IMR-90 (cell line): ENCODE measurements around the gene OTUD5. TPM values are rescaled to one million over a fixed set of nuclear protein-coding genes. Genes with fewer than 3 reads are reported as not detected.

ENCODE experiments used
- ATAC-seq: fragments of 200-7000 bp; cut with Tn5 transposase; 2 replicates; pipeline ENCODE4 v1.9.1; 2020; ENCODE audit warnings: low read depth, mild to moderate bottlenecking, moderate library complexity
- BruUV-seq: library from RNA; stranded (reverse); fragments of 400-500 nt; replicated peaks from 2 replicates; lab custom pipeline; 2021; lab: Mats Ljungman, UMichigan
- CTCF ChIA-PET: fragments of 300-600 bp; formaldehyde crosslinking; extraction: SDS; loops from one replicate; lab custom pipeline; 2021; ENCODE audit warnings: antibody characterized with exemption; lab: Yijun Ruan, JAX
- POLR2A ChIA-PET: fragments of 300-600 bp; sonication (Branson Sonifier 250); formaldehyde crosslinking; loops from one replicate; lab custom pipeline; 2022; ENCODE audit warnings: antibody characterized with exemption; ENCODE audit not compliant: unreplicated experiment; lab: Charles Lee
- DNase-seq: peaks from one replicate; pipeline ENCODE4 v3.0.0; 2013
- H2AFZ ChIP-seq: replicated peaks from 2 replicates; pipeline ENCODE3; 2013; ENCODE audit warnings: low read length, mild to moderate bottlenecking; ENCODE audit not compliant: poor library complexity
- H2AK5ac ChIP-seq: 2 replicates; pipeline ENCODE4 v1.6.1; 2013; ENCODE audit warnings: low read depth, low read length, inconsistent platforms
- H2AK9ac ChIP-seq: replicated peaks from 2 replicates; pipeline ENCODE3; 2013; ENCODE audit warnings: mild to moderate bottlenecking, low read depth, low read length, moderate library complexity; ENCODE audit not compliant: poor library complexity
- H2BK120ac ChIP-seq: 2 replicates; pipeline ENCODE4 v1.6.1; 2013; ENCODE audit warnings: low read depth, low read length, inconsistent platforms
- H2BK15ac ChIP-seq: 3 replicates; pipeline ENCODE4 v1.6.1; 2013; ENCODE audit warnings: low read depth, low read length, inconsistent platforms
- H2BK20ac ChIP-seq: 2 replicates; pipeline ENCODE4 v1.6.1; 2013; ENCODE audit warnings: low read depth, mild to moderate bottlenecking, inconsistent platforms, low read length, moderate library complexity
- H2BK5ac ChIP-seq: 2 replicates; pipeline ENCODE4 v1.6.1; 2013; ENCODE audit warnings: mild to moderate bottlenecking, low read depth, low read length, inconsistent platforms; ENCODE audit not compliant: poor library complexity, severe bottlenecking
- H3K14ac ChIP-seq: replicated peaks from 2 replicates; pipeline ENCODE4 v1.6.1; 2013; ENCODE audit warnings: low read depth, low read length, inconsistent platforms
- H3K18ac ChIP-seq: 2 replicates; pipeline ENCODE4 v1.6.1; 2013; ENCODE audit warnings: low read depth, low read length, control low read depth
- H3K23ac ChIP-seq: 2 replicates; pipeline ENCODE4 v1.6.1; 2013; ENCODE audit warnings: low read depth, low read length, inconsistent platforms
- H3K27ac ChIP-seq: 2 replicates; pipeline ENCODE4 v1.5.1; 2013; ENCODE audit warnings: mild to moderate bottlenecking, control low read depth, low read length; ENCODE audit not compliant: insufficient read depth
- H3K27me3 ChIP-seq: 2 replicates; pipeline ENCODE4 v1.6.1; 2013; ENCODE audit warnings: low read length; ENCODE audit not compliant: control insufficient read depth, insufficient read depth
- H3K36me3 ChIP-seq: 2 replicates; pipeline ENCODE4 v1.6.1; 2013; ENCODE audit warnings: low read length, mixed read lengths; ENCODE audit not compliant: control insufficient read depth, insufficient read depth
- H3K4ac ChIP-seq: 2 replicates; pipeline ENCODE4 v1.6.1; 2013; ENCODE audit warnings: low read depth, low read length, inconsistent platforms
- H3K4me1 ChIP-seq: 2 replicates; pipeline ENCODE4 v1.6.1; 2013; ENCODE audit warnings: low read length, mixed read lengths; ENCODE audit not compliant: control insufficient read depth, insufficient read depth
- H3K4me2 ChIP-seq: 2 replicates; pipeline ENCODE4 v1.6.1; 2013; ENCODE audit warnings: low read depth, mild to moderate bottlenecking, control low read depth, low read length, moderate library complexity
- H3K4me3 ChIP-seq: 2 replicates; pipeline ENCODE4 v1.5.1; 2013; ENCODE audit warnings: low read depth, mild to moderate bottlenecking, control low read depth, low read length, moderate library complexity; ENCODE audit not compliant: insufficient read depth
- H3K56ac ChIP-seq: 2 replicates; pipeline ENCODE4 v1.6.1; 2013; ENCODE audit warnings: low read length, inconsistent platforms; ENCODE audit not compliant: insufficient read depth; ENCODE audit errors: extremely low read depth
- H3K79me1 ChIP-seq, 2 experiments: 2 replicates each; pipeline ENCODE4 v1.6.1; 2013; ENCODE audit warnings: low read length in 2 of 2, inconsistent platforms in 1 of 2, low read depth in 1 of 2
- H3K9ac ChIP-seq: 2 replicates; pipeline ENCODE4 v1.6.1; 2013; ENCODE audit warnings: low read depth, low read length, control low read depth
- H3K9me1 ChIP-seq: 2 replicates; pipeline ENCODE4 v1.6.1; 2013; ENCODE audit warnings: low read length, inconsistent platforms; ENCODE audit not compliant: insufficient read depth
- H3K9me3 ChIP-seq: 2 replicates; pipeline ENCODE4 v1.6.1; 2013; ENCODE audit warnings: low read length; ENCODE audit not compliant: control insufficient read depth, insufficient read depth
- H4K20me1 ChIP-seq: 2 replicates; pipeline ENCODE4 v1.6.1; 2013; ENCODE audit warnings: low read length, inconsistent platforms; ENCODE audit not compliant: insufficient read depth
- H4K5ac ChIP-seq: 2 replicates; pipeline ENCODE4 v1.6.1; 2013; ENCODE audit warnings: mild to moderate bottlenecking, low read depth, low read length, control low read depth
- H4K8ac ChIP-seq, 2 experiments: 2 replicates each; pipeline ENCODE4 v1.6.1; 2013; ENCODE audit warnings: low read depth in 2 of 2, low read length in 2 of 2, control low read depth in 1 of 2, inconsistent platforms in 1 of 2
- H4K91ac ChIP-seq: 2 replicates; pipeline ENCODE4 v1.6.1; 2013; ENCODE audit warnings: low read depth, low read length, inconsistent platforms; ENCODE audit not compliant: insufficient read depth
- FOS ChIP-seq: fragments of 150-350 bp; IDR thresholded peaks from 2 replicates; pipeline ENCODE4 v1.6.1; 2016; ENCODE audit warnings: low read depth, low read length
- MAZ ChIP-seq: IDR thresholded peaks from 2 replicates; pipeline ENCODE4 v1.6.1; 2012; ENCODE audit warnings: low read depth, mild to moderate bottlenecking, low read length, improper control_type of control experiment, moderate library complexity, borderline replicate concordance
- NFE2L2 ChIP-seq: fragments of 150-350 bp; IDR thresholded peaks from 2 replicates; pipeline ENCODE4 v1.6.1; 2016; ENCODE audit warnings: low read depth, mild to moderate bottlenecking, low read length
- WGBS, 2 experiments: methylation state at CpG; one replicate each; pipeline versions ENCODE4 v1.1.5 to v1.1.7; 2013; ENCODE audit warnings: missing lambda C conversion rate in 2 of 2; ENCODE audit not compliant: insufficient read length in 1 of 2; ENCODE audit errors: extremely low coverage in 2 of 2; 5-methylcytosine and 5-hydroxymethylcytosine counted together
- dilution Hi-C: fragments of 300-500 bp; cut with HindIII; formaldehyde crosslinking; loops from one replicate; pipeline ENCODE4 v1.14.3; 2018; ENCODE audit warnings: low sequenced_read_pairs; ENCODE audit not compliant: unreplicated experiment
- in situ Hi-C: fragments of 300-500 bp; cut with MboI; formaldehyde crosslinking; loops from 3 replicates; pipeline ENCODE4 v1.14.3; 2019; ENCODE audit warnings: low sequenced_read_pairs, inconsistent platforms, mixed read lengths
- intact Hi-C: fragments of 100-400 bp; cut with micrococcal nuclease; formaldehyde crosslinking; loops from 2 replicates; pipeline ENCODE4 v1.10.0; 2022
- polyA plus RNA-seq, 3 experiments: library from polyadenylated mRNA; depleted of rRNA; stranded (reverse); fragments of >200 nt; gene quantifications; 2 replicates each; pipeline ENCODE4 v1.2.3, GENCODE V29; 2012; ENCODE audit warnings: low replicate concordance in 1 of 3
- total RNA-seq: library from RNA; depleted of rRNA; stranded (reverse); fragments of >200 nt; gene quantifications from 2 replicates; pipeline ENCODE4 v1.2.3, GENCODE V29; 2012
- TF ChIP-seq, protein P1 (sequence below): fragments of 150-350 bp; IDR thresholded peaks from 2 replicates; pipeline ENCODE4 v1.6.1; 2017; ENCODE audit warnings: mild to moderate bottlenecking, antibody characterized with exemption, low read length, low read depth
- TF ChIP-seq, protein P2 (sequence below): fragments of 150-350 bp; IDR thresholded peaks from 2 replicates; pipeline ENCODE4 v1.6.1; 2016; ENCODE audit warnings: low read depth, mild to moderate bottlenecking, low read length, moderate library complexity, borderline replicate concordance

The OTUD5 gene
- total and polyA plus RNA-seq, 2 of the 4 experiments (the other 2 are of a cell fraction) = 30.6 to 50.4 TPM

DNA sequence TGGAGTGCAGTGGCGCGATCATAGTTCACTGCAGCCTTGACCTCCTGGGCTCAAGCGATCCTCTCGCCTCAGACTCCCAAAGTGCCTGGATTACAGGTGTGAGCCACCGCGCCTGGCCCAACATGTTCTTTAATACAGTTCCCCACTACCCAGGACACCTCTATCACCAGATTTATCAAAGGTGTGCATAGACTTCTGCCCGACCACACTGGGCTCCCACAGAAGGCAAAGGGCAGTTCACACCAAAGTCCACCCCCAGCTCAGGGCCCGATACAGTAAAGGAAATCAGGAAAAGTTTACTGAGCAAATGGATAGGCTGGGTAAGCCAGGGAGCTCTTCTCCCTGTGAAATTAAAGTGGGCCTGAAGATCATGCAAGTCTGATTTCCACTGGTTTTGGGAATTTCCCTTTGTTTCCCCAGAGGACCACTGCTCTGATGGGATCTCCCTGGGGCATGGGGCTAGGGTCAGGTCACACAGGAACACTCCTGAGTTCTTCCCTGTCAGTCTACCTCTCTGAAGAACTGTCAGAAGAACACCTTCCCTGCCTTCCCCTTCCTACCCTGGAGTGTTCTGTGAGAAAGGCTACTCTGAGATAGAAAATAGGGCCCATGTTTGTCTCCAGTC lies 20.9 kb downstream of the OTUD5 start:
- H4K20me1 ChIP-seq = peaks cover 34% of the 10 kb centered on the region
- no peak overlapping the region for H2BK20ac ChIP-seq
- no TSS peak for BruUV-seq
- CTCF ChIA-PET = no interaction called here
- H4K8ac ChIP-seq = no peak overlapping the region
- POLR2A ChIA-PET = no interaction called here
- intact Hi-C loops = no loop called here
- no peak overlapping the region for H3K27ac ChIP-seq
- H3K9me3 ChIP-seq = no peaks in the 10 kb centered on the region
- no peak overlapping the region for H2BK120ac ChIP-seq
- H4K91ac ChIP-seq = no peak overlapping the region
- TF ChIP-seq FOS = no peak
- TF ChIP-seq, protein P1, sequence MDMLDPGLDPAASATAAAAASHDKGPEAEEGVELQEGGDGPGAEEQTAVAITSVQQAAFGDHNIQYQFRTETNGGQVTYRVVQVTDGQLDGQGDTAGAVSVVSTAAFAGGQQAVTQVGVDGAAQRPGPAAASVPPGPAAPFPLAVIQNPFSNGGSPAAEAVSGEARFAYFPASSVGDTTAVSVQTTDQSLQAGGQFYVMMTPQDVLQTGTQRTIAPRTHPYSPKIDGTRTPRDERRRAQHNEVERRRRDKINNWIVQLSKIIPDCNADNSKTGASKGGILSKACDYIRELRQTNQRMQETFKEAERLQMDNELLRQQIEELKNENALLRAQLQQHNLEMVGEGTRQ = no peak
- no peak for TF ChIP-seq NFE2L2
- no peak for TF ChIP-seq MAZ
- TF ChIP-seq, protein P2, sequence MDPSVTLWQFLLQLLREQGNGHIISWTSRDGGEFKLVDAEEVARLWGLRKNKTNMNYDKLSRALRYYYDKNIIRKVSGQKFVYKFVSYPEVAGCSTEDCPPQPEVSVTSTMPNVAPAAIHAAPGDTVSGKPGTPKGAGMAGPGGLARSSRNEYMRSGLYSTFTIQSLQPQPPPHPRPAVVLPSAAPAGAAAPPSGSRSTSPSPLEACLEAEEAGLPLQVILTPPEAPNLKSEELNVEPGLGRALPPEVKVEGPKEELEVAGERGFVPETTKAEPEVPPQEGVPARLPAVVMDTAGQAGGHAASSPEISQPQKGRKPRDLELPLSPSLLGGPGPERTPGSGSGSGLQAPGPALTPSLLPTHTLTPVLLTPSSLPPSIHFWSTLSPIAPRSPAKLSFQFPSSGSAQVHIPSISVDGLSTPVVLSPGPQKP = no peak
- no peak overlapping the region for H3K14ac ChIP-seq
- DNase-seq = no peak
- H3K9me1 ChIP-seq = peaks cover 4% of the 10 kb centered on the region; the same call in 1 of the 2 replicates
- H3K4ac ChIP-seq = no peak overlapping the region
- no peaks in the 10 kb centered on the region; the same call in 1 of the 2 replicates for H3K4me1 ChIP-seq
- H3K23ac ChIP-seq = no peak overlapping the region
- ATAC-seq = no peak
- no peaks in the 10 kb centered on the region for H3K27me3 ChIP-seq
- peaks cover 0 to 43% of the 10 kb centered on the region in 2 experiments; a peak in 3 of 4 replicates for H3K79me1 ChIP-seq
- in situ Hi-C loops = no loop called here
- H3K18ac ChIP-seq = no peak overlapping the region
- no peak overlapping the region for H3K4me3 ChIP-seq
- dilution Hi-C loops = no loop called here
- H3K4me2 ChIP-seq = no peak overlapping the region
- H2AK5ac ChIP-seq = no peak overlapping the region
- no peak overlapping the region for H2AK9ac ChIP-seq
- 100% methylated on average over 4 of the region's 8 CpGs; no CpG with 5 or more reads in 1 of the 2 experiments for WGBS, 2 experiments
- no peak overlapping the region for H2BK15ac ChIP-seq
- no peak overlapping the region for H2AFZ ChIP-seq
- H3K36me3 ChIP-seq = peaks cover 30% of the 10 kb centered on the region
- H4K5ac ChIP-seq = no peak overlapping the region
- no peak overlapping the region for H2BK5ac ChIP-seq
- no peak overlapping the region for H3K9ac ChIP-seq
- no peak overlapping the region for H3K56ac ChIP-seq
